Iris pigment epithelial cell (primary cell): ENCODE data around the gene OGDH.
"Not testable (repeated sequence)": the region's sequence is repeated elsewhere in the genome, so short reads cannot be mapped to it uniquely, and the experiment has no call there.

ENCODE experiments used
- DNase-seq: peaks from one replicate; pipeline ENCODE4 v3.0.0-alpha.2; 2011; ENCODE audit warnings: low read depth

Gene OGDH

DNA sequence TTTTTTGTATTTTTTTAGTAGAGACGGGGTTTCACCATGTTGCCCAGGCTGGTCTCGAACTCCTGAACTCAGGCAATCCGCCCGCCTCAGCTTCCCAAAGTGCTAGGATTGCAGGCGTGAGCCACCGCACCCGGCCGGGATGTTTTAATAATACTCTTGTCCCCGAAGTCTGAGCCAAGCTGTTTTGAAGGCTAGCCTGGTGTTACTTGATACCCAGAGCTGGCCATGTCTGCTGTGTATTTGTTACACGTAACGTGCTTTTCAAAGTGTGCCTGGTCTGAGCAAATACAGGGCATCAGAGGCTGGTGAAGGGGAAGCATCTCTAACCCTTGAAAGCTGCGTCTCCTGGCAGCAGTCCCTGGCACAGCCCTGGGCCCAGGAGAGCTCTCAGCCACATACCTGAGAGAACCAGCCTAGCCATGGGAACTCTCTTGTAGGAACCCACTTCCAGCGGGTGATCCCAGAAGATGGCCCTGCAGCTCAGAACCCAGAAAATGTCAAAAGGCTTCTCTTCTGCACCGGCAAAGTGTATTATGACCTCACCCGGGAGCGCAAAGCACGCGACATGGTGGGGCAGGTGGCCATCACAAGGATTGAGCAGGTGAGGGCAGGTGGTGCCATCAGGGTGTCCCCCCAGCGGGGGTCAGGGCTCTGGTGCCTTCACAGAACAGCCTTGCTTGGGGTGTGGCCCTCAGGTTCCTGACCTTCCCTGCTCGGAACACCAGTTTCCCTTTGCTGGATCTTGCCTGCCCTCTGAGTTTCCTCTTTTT lies 100.5 kb downstream of the OGDH start:
- DNase-seq, result no peak

DNA sequence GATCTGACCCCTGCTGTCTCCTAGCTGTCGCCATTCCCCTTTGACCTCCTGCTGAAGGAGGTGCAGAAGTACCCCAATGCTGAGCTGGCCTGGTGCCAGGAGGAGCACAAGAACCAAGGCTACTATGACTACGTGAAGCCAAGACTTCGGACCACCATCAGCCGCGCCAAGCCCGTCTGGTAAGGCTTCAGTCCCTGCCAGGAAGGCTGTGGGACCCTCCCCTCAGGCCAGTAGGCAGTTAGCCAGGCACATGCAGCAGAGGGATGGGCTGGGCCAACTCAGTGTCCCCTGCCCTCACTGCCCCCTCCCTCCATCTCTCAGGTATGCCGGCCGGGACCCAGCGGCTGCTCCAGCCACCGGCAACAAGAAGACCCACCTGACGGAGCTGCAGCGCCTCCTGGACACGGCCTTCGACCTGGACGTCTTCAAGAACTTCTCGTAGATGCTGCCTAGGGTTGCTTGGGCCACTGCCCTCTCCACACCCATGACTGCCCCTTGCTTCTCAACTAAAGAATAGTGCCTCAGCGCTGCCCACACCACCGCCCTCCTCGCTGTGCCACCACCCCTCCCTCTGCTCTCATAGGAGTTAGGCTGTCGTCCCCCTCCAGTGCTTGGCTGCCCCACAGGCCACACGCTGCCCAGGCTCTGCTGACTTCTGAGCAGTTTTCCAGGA lies 101.3 kb downstream of the OGDH start:
- DNase-seq, result no peak

DNA sequence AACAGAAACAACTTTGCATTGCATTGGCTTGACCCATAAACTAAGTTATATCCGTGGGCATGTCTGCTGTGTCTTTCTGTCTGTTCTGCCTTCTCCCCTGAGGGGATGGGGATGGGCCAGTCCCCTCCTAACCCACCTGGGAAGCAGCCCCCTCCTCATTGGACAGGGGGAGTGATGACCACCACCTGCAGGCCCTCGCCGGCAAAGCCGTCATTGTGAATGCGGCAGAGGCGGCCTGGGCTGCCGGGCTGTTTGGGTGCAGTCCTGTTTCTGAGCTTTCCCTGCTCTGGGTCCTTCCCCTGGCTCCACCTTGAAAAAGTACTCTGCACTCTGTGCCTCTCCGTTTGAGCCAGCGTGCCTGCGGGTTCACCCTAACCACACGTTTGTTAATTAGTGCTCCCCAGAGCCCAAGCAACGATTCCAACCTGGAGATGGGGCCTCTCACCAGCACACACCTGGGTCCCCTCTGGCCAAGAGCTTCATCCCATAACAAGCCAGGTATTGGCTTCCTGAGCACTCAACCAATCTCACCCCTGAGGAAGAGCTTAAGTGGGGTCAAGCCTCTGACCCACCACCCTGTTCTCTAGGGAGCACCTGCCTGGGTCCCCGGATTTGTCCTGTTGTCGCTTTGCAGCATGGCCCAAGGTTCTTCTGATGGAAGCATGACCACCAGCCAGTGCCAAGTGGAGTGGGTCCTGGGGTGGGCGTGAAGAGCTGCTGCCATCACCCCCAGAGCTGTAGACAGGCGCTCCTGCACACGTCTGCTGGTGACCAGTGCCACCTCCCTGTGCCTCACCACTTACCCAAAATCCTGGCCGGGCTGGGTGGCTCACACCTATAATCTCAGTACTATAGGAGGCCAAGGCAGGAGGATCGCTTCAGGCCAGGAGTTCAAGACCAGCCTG lies 102.8 kb downstream of the OGDH start:
- no peak for DNase-seq

DNA sequence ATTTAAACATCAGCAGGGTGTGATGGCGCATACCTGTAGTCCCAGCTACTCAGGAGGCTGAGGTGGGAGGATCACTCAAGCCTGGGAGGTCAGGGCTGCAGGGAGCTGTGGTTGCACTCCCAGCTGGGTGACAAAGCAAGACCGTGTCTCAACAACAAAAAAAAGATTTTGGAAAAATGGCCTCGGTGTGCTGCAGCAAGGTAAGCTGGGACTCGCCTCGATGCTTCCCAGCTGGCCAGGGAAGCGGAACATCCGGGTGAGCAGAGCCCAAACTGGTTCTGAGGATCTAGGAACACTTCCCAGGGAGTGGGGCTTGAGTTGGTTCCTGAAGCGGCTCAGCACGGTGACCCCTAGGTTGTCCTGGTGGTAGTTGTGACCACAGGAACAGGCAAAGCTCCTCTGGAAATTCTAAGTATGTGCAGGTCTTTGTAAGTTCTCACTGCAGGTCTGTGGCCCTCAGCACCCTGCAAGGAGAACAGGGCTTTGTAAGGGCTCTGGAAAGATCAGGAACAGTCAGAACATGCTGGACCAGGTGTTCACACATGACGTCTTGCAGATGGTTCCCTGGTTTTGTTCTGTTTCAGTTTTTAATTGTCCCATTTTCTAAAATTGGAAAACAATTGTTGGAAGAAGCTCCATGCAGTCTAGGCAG lies 103.6 kb downstream of the OGDH start:
- no peak for DNase-seq

DNA sequence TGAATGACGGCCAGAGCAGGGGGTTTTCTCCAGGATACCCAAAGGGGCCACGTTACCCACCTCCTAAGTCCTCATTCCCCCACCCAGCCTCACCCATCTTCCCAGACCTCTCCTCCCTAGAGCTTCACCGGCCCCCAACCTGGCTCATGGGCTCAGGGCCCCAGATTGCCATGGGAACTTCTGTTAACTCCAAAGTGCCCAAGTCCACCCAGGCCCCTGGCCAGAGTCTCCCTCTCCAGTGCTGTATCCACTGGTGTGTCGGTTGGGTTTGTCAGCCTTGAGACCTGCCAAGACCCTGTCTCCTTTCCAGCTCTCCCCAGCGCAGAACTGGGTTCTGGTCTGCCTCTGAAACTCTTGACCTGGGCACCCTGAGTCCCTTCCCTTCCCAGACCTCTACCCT lies 105.1 kb downstream of the OGDH start:
- DNase-seq, result no peak

DNA sequence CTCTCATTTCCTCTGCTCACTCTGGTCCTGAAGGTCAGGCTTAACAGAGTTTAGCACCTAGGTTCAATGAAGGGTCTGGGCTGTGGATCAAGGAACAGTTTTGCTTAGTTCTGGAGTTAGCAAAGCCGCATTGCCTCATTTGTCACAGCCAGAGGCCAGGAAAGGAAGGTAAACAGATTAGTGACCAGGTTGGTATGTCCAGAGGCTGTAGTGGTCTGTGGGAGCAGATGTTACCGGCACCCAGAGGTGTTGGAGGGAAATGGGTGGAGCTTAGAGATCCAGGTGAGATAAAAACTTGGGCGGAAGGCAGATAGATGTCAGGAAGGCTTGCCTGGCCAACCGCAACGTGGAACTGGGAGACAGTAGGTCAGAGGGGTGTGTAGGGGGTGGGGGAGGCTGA lies 105.6 kb downstream of the OGDH start:
- no peak for DNase-seq

DNA sequence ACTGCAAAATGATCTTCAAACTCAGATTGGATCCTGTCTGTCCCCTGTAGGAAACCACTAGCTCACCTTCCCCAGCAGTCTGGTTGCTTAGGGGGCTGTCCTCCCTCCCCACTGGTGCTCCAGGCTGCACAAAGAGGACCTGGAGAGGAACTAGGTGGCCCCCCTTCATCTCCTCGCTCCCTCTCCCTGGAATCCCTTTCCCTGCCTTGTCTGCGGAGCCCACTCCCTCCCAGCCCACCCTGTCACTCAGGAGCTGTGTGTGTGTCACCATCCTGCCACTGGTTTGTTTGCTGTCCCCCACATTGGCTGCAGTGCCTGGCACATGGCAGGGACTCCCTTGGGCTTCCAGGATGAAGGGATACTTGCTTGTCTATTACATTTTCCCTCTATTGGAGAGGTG lies 106.7 kb downstream of the OGDH start:
- no peak for DNase-seq

DNA sequence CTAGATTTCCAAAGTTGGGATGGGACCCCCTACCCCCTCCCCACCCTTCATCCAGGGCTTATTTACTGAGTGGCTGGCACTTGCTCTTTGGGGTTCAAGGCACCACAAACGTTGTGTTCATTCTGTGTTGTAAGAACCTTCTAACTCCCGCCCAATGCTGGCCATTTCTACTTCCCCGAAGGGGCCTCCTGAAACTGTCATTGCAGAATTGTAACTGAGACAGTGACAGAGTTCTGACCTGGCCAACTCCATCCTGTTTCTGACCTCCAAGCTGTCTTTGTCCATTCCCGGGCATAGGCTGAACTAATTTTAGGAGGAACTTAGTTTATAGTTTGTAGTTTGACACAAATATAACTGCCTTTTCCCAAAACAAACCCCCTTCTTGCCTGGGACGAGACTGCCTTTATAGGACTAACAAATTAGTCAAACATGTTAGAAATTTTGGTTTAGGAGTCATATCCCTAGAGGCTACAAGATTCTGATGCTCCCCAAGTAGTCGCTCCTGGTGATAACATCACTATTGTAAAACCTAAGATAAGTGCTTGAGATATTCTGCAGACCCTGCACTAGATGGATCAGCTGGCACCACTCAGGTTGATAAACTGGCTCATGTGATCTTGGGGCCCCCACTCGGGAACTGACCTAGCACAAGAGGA lies 107.4 kb downstream of the OGDH start:
- DNase-seq, result no peak

DNA sequence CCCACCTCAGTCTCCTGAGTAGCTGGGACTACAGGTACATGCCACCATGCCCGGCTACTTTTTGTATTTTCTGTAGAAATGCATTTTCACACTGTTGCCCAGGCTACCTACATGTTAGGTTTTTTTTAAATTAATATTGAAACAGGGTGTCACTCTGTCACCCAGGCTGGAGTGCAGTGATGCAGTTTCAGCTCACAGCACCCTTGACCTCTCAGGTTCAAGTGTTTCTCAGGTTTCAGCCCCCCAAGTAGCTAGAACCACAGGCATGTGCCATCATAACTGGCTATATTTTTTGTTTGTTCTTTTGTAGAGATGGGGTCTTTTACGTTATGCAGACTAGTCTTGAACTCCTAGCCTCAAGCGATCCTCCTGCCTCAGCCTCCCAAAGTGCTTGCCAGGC lies 109.8 kb downstream of the OGDH start:
- no peak for DNase-seq

DNA sequence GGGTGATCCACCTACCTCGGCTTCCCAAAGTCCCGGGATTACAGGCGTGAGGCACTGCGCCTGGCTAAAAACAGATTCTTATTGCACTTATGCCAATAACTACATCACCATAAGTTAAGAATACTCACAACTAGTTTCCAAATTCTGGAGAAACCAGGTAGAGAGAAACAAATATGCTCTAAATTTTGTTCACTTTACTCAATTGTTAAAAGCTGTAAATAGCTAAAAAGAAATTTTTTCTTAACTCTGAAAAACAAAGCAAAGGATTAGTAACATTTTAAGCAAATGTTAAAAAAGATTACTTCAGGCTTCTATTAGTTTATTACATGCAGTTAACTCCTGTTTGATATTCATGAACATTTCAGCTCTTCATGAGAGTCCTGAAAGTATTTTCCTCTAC lies 113.9 kb downstream of the OGDH start:
- DNase-seq, result no peak

DNA sequence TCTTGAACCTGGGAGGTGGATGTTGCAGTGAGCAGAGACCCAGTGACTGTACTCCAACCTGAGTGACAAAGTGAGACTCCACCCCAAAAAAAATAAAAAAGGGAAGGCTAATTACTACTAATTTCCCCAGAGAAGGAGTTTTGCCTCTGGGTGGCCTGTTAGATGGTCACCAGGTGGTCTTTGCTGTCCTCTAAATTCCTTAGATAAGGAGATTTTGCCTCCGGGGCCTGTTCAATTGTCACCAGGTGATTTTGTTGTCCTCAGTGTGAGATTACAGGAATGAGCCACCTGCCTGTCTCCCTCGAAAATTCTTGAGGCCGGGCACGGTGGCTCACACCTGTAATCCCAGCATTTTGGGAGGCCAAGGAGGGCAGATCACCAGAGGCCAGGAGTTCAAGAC lies 117.8 kb downstream of the OGDH start:
- DNase-seq, result no peak

DNA sequence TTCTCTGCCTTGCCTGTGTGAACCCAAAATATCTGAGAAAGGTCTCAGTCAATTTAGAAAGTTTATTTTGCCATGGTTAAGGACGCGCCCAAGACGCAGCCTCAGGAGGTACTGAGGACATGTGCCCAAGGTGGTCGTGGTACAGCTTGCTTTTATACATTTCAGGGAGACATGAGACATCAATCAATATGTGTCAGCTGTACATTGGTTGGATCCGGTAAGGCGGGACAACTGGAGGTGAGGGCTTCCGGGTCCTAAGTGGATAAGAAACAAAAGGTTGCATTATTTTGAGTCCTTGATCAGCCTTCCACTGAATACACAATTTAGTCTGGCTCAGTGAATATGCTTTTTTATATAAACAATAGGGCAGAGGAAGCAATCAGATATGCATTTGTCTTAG lies 119.8 kb downstream of the OGDH start:
- not testable (repeated sequence) for DNase-seq

DNA sequence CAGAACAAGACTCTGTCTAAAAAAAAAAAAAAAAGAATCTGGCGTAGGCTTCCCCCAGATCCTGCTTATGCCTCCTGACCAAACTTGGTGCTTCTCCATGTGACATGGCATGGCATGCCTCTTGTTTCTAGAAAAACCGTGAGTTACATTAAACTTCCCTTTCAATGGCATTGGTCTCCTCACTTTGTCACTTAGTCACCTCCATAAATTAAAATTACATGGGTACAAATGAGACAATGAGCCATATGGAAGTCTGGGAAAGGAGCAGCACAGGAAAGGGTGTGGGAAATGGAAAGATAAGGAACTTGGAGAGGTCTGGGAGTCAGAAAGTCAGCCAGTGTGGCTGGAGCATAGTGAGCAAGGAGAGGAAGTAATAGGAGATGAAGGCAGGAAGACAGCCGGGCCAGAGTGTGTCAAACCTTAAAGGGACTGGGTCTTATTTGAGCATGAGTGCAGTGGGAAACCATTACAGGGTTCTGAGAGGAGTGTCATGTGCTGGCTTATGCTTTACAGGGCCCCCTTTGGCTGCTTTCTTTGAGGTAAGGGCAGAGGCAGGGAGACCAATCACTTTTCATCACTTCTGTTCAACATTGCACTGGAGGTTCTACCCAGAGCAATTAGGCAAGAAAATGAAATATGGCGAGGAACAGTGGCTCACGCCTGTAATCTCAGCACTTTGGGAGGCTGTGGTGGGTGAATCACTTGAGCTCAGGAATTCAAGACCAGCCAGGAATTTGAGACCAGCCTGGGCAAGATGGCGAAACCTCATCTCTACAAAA lies 120.9 kb downstream of the OGDH start:
- peak; percentile 91 for DNase-seq

DNA sequence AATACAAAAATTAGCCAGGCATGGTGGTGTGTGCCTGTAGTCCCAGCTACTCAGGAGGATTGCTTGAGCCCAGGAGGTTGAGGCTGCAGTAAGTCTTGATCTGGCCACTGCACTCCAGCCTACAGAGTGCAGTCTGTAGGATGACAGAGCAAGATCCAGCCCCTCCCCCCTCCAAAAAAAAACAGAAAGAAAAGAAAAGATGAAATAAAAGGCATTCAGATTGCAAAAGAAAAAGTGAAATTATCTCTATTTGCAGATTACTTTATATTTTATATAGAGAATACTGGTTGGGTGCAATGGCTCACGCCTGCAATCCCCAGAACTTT lies 121.5 kb downstream of the OGDH start:
- DNase-seq, result no peak

DNA sequence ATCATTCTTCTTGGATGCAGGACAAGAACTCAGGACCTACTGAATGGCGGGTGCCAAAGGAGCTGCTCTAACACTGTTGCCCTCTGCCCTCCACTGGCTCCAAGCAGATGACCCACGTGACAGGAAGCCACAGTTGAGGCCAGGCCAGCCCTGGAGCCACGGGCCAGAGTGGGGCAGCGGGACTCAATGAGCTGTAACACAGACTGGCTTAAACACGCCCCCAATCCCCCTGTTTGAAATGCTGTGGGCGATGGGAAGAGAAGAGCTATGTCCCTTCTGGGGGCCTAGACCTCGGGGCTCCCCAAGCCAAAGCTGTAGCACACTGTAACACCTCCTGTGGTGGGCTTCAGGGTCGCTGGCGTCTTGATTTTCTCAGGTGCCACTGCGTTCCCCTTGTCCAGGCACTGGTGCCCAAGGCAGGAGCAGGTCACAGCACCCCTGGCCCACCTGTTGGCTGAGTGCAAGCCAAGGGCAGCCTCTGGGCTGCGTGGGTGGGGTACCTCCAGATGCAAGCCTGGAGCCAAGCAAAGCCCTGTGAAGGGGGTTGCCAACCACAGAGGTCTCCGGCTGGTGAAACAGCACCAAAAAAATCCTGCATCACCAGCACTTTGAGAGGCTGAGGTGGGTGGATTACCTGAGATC lies 123.6 kb downstream of the OGDH start:
- DNase-seq, result no peak

DNA sequence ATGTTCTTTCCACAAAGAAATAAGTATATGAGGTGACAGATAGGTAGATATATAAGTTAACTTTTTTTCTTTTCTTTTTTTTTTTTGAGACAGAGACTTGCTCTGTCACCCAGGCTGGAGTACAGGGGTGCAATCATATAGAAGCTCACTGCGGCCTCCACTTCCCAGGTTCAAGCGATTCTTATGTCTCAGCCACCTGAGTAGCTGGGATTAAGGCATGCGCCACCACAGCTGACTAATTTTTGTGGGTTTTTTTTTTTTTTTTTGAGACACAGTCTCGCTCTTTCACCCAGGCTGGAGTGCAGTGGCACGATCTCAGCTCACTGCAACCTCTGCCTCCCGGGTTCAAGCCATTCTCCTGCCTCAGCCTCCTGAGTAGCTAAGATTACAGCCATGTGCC lies 126.5 kb downstream of the OGDH start:
- not testable (repeated sequence) for DNase-seq

DNA sequence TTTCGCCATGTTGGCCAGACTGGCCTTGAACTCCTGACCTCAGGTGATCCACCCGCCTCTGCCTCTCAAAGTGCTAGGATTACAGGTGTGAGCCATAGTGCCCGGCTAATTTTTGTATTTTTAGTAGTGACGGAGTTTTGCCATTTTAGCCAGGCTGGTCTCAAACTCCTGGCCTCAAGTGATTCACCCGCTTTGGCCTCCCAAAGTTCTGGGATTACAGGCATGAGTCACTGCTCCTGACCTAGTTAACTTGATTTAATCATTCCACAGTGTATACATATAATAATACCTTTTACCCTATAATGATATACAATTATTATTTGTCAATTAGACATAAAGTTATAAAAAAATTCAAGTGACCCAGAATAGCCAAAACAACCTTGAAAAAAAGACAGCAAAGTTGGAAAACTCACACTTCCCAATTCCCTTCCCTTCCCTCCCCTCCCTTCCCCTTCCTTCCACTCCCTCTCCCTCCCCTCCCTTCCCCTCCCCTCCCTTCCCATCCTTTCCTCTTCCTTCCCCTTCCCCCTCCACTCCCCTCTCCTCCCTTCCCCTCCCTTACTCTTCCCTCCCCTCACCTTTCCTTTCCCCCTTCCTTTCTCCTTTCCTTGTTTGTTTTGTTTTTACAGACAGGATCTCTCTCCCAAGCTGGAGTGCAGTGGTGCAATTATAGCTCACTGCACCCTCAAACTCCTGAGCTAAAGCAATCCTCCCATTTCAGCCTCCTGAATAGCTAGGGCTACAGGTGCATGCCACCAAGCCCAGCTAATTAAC lies 127.5 kb downstream of the OGDH start:
- DNase-seq, result peak; percentile 84

DNA sequence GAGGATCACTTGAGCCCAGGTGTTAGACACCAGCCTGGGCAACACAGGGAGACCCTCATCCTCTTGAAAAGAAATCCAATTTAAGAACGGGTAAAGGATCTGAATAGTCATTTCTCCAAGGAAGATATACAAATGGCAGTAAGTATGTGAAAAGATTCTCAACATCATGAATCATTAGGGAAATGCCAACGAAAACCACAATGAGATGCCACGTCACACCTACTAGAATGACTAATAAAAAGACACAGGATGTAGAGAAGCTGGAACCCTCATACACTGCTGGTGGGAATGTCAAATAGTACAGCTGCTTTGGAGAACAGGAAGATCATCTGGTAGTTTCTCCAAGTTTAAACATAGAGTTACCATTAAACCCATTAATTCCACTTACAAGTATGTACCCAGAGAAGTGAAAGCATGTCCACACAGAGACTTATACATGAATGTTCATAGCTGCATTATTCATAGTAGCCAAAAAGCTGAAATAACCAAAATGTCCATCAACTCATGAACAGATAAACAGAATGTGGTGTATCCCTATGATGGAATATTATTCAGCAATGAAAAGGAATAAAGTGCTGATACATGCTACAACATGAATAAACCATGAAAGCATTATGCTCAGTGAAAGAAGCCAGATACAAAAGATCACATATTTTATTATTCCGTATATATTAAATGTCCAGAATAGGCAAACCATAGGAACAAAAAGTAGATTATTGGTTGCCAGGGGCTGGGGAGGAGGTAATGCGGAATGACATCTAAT lies 129.2 kb downstream of the OGDH start:
- DNase-seq, result peak; percentile 98

DNA sequence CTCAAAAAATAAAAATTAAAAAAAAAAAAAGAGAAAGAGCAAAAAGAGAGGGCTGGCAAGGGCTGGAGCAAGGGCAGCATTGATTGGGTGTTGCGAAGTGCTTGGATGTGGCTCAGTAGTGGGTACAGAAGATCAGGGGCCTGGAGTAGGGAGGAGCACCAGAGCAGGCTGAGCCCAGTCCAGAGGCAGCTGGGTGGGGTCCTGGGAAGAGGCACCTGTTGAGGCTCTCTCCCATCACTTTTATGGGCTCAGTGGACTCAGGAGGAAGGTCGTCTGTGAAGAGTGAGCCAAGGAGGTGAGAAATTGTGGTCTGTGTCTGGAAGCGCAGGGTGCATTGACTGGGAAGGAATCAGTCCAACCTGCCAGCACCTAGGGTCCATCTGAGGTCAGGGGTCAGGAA lies 130.5 kb downstream of the OGDH start:
- DNase-seq, result no peak
